B cell (primary cell): Measurements from ENCODE around the gene KIF1A. TPM values are rescaled to one million over a fixed set of nuclear protein-coding genes. Genes with fewer than 3 reads are reported as not detected.

ENCODE experiments used
- ATAC-seq: fragments of 200-7000 bp; cut with Tn5 transposase; one replicate; pipeline ENCODE4 v1.10.0; 2021; ENCODE audit warnings: low read depth, mild to moderate bottlenecking, moderate number of reproducible peaks, moderate library complexity
- CTCF ChIA-PET: fragments of 350-600 bp; sonication (Branson Sonifier 250); formaldehyde crosslinking; loops from one replicate; lab custom pipeline; 2021; ENCODE audit warnings: antibody characterized with exemption, inconsistent platforms; lab: Charles Lee
- POLR2A ChIA-PET: fragments of 350-600 bp; sonication (Branson Sonifier 250); formaldehyde crosslinking; loops from one replicate; lab custom pipeline; 2021; ENCODE audit warnings: antibody characterized with exemption; lab: Charles Lee
- DNase-seq: peaks from one replicate; pipeline ENCODE4 v3.0.0; 2013
- H2AFZ ChIP-seq: 2 replicates; pipeline ENCODE4 v1.6.1; 2012; ENCODE audit warnings: mild to moderate bottlenecking, low read depth, low read length; ENCODE audit not compliant: insufficient read depth, poor library complexity, severe bottlenecking
- H3K27ac ChIP-seq, 2 donors: 1 replicate in 1 of 2; 2 replicates in 1 of 2; pipeline ENCODE4 v1.5.1; 2012 to 2013; ENCODE audit warnings: low read length in 2 of 2, mild to moderate bottlenecking in 2 of 2, moderate library complexity in 1 of 2
- H3K27me3 ChIP-seq, 4 experiments: fragments of 200-600 bp in 1 of 4; sonication (generic) in 1 of 4; replicated peaks in 1 of 4; 1 replicate in 2 of 4; 2 replicates in 2 of 4; pipeline versions ENCODE4 v1.6.1 to v1.7.0; 2013 to 2016; ENCODE audit warnings: low read length in 3 of 4, mild to moderate bottlenecking in 2 of 4, mixed read lengths in 1 of 4, moderate library complexity in 1 of 4; ENCODE audit not compliant: insufficient read depth in 4 of 4, control insufficient read depth in 3 of 4; ENCODE audit errors: control extremely low read depth in 1 of 4
- H3K36me3 ChIP-seq, 2 experiments: replicated peaks in 1 of 2; 1 replicate in 1 of 2; 2 replicates in 1 of 2; pipeline versions ENCODE4 v1.6.1 to v1.7.1; 2013; ENCODE audit warnings: low read length in 1 of 2; ENCODE audit not compliant: insufficient read depth in 2 of 2, control insufficient read depth in 1 of 2; ENCODE audit errors: control extremely low read depth in 1 of 2, extremely low read depth in 1 of 2
- H3K4me1 ChIP-seq, 2 donors: fragments of 200-600 bp in 1 of 2; sonication (generic) in 1 of 2; 1 replicate in 1 of 2; 2 replicates in 1 of 2; pipeline versions ENCODE4 v1.5.1 to v1.6.1; 2013 to 2017; ENCODE audit warnings: low read length in 2 of 2; ENCODE audit not compliant: control insufficient read depth in 2 of 2, insufficient read depth in 2 of 2
- H3K4me2 ChIP-seq: replicated peaks from 2 replicates; pipeline ENCODE3; 2012; ENCODE audit warnings: mild to moderate bottlenecking, low read depth, low read length; ENCODE audit not compliant: poor library complexity, severe bottlenecking
- H3K4me3 ChIP-seq, 5 experiments: fragments of 200-600 bp in 1 of 5; sonication (generic) in 1 of 5; 1 replicate in 3 of 5; 2 replicates in 2 of 5; pipeline versions ENCODE4 v1.5.1 to v1.7.0; 2011 to 2016; ENCODE audit warnings: low read length in 4 of 5, mild to moderate bottlenecking in 4 of 5, low read depth in 2 of 5, control low read depth in 1 of 5, moderate library complexity in 1 of 5; ENCODE audit not compliant: insufficient read depth in 1 of 5; ENCODE audit errors: control extremely low read depth in 1 of 5, extremely low read depth in 1 of 5
- H3K79me2 ChIP-seq: fragments of 200-600 bp; sonication (generic); one replicate; pipeline ENCODE4 v1.6.0; 2016; ENCODE audit warnings: low read length; ENCODE audit not compliant: control insufficient read depth, insufficient read depth
- H3K9ac ChIP-seq: fragments of 200-600 bp; sonication (generic); 2 replicates; pipeline ENCODE4 v1.6.1; 2017; ENCODE audit warnings: mild to moderate bottlenecking, low read length, moderate library complexity
- H3K9me3 ChIP-seq, 3 donors: one replicate each; pipeline versions ENCODE4 v1.6.1 to v1.7.1; 2013; ENCODE audit warnings: low read length in 2 of 3; ENCODE audit not compliant: control insufficient read depth in 2 of 3, insufficient read depth in 1 of 3; ENCODE audit errors: control extremely low read depth in 1 of 3
- H4K20me1 ChIP-seq: 2 replicates; pipeline ENCODE4 v1.6.0; 2012; ENCODE audit warnings: mild to moderate bottlenecking, low read length; ENCODE audit not compliant: insufficient read depth, control insufficient read depth, poor library complexity, severe bottlenecking
- H3K27ac Mint-ChIP-seq: one replicate; pipeline ENCODE4 v1.8.0; 2021; ENCODE audit warnings: mixed read lengths
- H3K27me3 Mint-ChIP-seq: one replicate; pipeline ENCODE4 v1.8.0; 2021; ENCODE audit warnings: mixed read lengths
- H3K4me1 Mint-ChIP-seq: one replicate; pipeline ENCODE4 v1.8.0; 2021; ENCODE audit warnings: mixed read lengths
- H3K4me3 Mint-ChIP-seq: one replicate; pipeline ENCODE4 v1.8.0; 2021; ENCODE audit warnings: mixed read lengths
- H3K9me3 Mint-ChIP-seq: one replicate; pipeline ENCODE4 v1.8.0; 2022; ENCODE audit warnings: mixed read lengths; ENCODE audit not compliant: insufficient read depth
- CTCF ChIP-seq: fragments of 200-600 bp; IDR thresholded peaks from one replicate; pipeline ENCODE4 v1.8.0; 2022; ENCODE audit warnings: antibody characterized with exemption, mild to moderate bottlenecking
- EZH2 ChIP-seq: IDR thresholded peaks from 2 replicates; pipeline ENCODE4 v1.6.1; 2012; ENCODE audit warnings: borderline replicate concordance, low read depth, mild to moderate bottlenecking, moderate library complexity, low read length; ENCODE audit not compliant: insufficient read depth, poor library complexity, severe bottlenecking
- WGBS: methylation state at CpG from one replicate; pipeline ENCODE4 v1.1.5; 2013; ENCODE audit warnings: missing lambda C conversion rate; ENCODE audit not compliant: insufficient coverage; 5-methylcytosine and 5-hydroxymethylcytosine counted together
- intact Hi-C: fragments of 100-400 bp; cut with micrococcal nuclease; formaldehyde crosslinking; loops from one replicate; pipeline ENCODE4 v1.10.0; 2022
- polyA plus RNA-seq: library from polyadenylated mRNA; depleted of rRNA; stranded (reverse); fragments of >200 nt; gene quantifications from 2 replicates; pipeline ENCODE4 v1.2.3, GENCODE V29; 2012
- total RNA-seq, 2 donors: library from RNA; stranded (reverse); fragments of 120-200 nt in 1 of 2; gene quantifications; 1 replicate in 1 of 2; 2 replicates in 1 of 2; pipeline versions ENCODE4 v1.2.3 to v1.2.4, GENCODE V29; 2013 to 2022

Gene KIF1A
- total and polyA plus RNA-seq, 2 donors (not counting 1 experiment from before 2014, with no cell fraction given), result not detected

DNA sequence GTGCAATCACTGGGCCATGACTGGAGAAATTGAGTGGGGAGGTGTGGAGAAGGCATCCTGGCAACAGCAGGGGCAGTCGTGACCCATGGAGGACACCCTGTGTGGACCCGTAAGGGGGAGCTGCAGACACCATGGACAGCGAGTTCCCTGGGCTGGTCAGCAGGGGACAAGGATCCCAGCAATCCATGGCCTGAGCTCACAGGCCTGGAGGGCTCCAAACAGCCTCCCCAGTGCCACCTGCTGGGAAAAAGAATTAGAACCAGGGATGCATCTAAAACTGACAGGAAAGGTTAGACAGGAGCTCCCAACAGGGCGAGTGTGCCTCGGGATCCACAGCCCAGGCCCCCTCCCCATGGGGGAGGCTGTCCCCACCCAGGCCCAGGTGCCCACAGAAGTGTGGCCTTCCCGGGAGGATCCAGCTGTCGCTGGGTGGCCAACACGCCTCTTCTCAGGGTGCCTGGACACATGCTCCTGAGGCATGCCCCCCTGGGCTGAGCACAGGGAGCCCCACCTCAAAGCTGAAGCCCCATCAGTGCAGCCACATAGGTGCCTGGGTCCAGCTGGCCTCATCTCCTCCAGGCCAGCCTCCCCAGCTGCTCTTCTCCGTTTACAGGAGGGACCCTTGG is 20.5 kb upstream of the KIF1A start:
- Histone ChIP-seq H3K4me3 (no peak overlapping the region), H4K20me1 (no peaks in the 10 kb centered on the region), H3K9me3 (peaks cover 1 to 9% (median 2%) of the 10 kb centered on the region in 3 donors), H3K4me2 (no peak overlapping the region), H3K9ac (no peak overlapping the region), H3K4me1 (no peaks in the 10 kb centered on the region), H3K79me2 (no peaks in the 10 kb centered on the region), H3K36me3 (no peaks in the 10 kb centered on the region), H2AFZ (no peak overlapping the region), H3K27ac (no peak overlapping the region), H3K27me3 (peaks cover 0 to 21% (median 6%) of the 10 kb centered on the region in 4 experiments)
- intact Hi-C loops, result no loop called here
- ATAC-seq, result no peak
- CTCF ChIA-PET, result interaction anchor here (0.9 to 1.7 kb wide), 4 partner anchors 11 to 326 kb away, joined by 3 to 17 read pairs (median 4); no protein-coding TSS in a partner anchor
- TF ChIP-seq CTCF (no peak), EZH2 (no peak)
- POLR2A ChIA-PET, result no interaction called here
- no peak for DNase-seq
- no peak overlapping the region for H3K4me3 Mint-ChIP-seq
- H3K4me1 Mint-ChIP-seq, result no peaks in the 10 kb centered on the region
- no peak overlapping the region for H3K27ac Mint-ChIP-seq
- H3K9me3 Mint-ChIP-seq, result no peaks in the 10 kb centered on the region
- peaks cover 28% of the 10 kb centered on the region for H3K27me3 Mint-ChIP-seq
- 59% methylated on average over 9 of the region's 9 CpGs for WGBS
